Lower leg skin (tissue), 3 donors: ENCODE data around the gene NPW.

Experiments used
- CTCF ChIP-seq, 3 donors: fragments of 450-650 bp; IDR thresholded peaks; one replicate each; pipeline ENCODE4 v1.5.1; 2016; ENCODE audit warnings: antibody characterized with exemption in 3 of 3, mild to moderate bottlenecking in 3 of 3, moderate library complexity in 2 of 3
- POLR2A ChIP-seq, 2 donors: fragments of 450-650 bp; IDR thresholded peaks; one replicate each; pipeline ENCODE4 v1.6.1; 2016 to 2017; ENCODE audit warnings: antibody characterized with exemption in 2 of 2, mild to moderate bottlenecking in 1 of 2, moderate library complexity in 1 of 2

- TF ChIP-seq CTCF (IDR thresholded peaks at IDR 0.05), result no peak
- no peak for TF ChIP-seq POLR2A (IDR thresholded peaks at IDR 0.05)
These were observed 33.6 kb downstream of the NPW start for GRCh38 chr16:2053211-2053610.
